Measurements from ENCODE around the gene GSTA1.
"Not testable (repeated sequence)": the region's sequence is repeated elsewhere in the genome, so short reads cannot be mapped to it uniquely, and the experiment has no call there.

The GSTA1 gene

DNA sequence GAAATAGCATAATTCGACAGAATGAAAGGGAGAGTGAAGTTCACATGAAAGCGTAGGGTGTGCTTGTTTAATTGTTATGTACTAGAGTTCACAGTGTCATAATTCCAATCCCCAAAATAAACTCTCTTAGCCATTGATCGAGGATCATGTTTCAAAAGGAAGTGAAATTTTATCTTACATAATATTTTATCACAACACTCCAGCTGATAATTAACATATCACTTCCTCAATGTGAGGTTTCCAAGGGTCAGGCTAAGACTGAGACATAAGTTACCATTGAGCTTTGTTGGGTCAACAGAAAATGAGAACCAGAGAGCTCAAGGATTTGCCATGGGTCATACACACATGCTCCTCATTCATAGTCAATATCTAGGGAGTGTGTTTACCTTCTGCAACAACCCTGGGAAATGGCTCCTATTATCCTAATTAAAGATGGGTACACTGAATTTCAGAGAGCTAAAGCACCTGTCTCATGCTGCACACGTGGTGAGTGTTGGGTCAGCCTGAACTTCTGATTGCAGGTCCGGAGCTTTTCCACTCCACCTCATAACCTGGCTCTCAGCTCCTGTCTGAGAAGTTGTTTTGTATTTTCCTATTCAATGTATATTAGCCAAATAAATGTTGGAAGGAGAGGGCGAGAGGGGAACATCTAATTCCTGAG is 43.4 kb downstream of the GSTA1 start:
- DNase-seq (ENCODE audit: low read depth): no peak
- H3K4me3 ChIP-seq (ENCODE audit: low read length): no peak overlapping the region
- TF ChIP-seq, protein P1, sequence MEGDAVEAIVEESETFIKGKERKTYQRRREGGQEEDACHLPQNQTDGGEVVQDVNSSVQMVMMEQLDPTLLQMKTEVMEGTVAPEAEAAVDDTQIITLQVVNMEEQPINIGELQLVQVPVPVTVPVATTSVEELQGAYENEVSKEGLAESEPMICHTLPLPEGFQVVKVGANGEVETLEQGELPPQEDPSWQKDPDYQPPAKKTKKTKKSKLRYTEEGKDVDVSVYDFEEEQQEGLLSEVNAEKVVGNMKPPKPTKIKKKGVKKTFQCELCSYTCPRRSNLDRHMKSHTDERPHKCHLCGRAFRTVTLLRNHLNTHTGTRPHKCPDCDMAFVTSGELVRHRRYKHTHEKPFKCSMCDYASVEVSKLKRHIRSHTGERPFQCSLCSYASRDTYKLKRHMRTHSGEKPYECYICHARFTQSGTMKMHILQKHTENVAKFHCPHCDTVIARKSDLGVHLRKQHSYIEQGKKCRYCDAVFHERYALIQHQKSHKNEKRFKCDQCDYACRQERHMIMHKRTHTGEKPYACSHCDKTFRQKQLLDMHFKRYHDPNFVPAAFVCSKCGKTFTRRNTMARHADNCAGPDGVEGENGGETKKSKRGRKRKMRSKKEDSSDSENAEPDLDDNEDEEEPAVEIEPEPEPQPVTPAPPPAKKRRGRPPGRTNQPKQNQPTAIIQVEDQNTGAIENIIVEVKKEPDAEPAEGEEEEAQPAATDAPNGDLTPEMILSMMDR (conservative IDR thresholded peaks at IDR 0.05; ENCODE audit: low read depth, low read length): no peak

DNA sequence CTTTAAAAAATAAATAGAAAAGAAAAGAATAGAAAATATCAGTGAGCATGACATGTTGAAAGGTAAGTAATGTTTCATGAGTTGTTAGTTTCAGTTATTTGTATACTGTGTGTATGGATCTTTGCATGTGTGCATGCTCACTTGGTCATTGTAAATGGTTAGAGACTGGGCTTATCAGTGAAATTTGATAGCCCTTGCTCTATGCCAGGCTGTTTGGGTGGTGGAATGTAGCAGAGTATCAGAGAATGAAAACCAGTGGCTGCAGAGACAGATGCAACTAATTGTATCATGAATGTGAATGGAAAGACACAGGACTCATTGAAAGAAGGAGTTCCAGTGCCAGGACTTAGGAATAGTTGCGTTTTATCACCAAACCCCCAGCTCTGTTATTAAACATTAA is 44.5 kb downstream of the GSTA1 start:
- DNase-seq (ENCODE audit: low read depth): no peak
- TF ChIP-seq, protein P1 (conservative IDR thresholded peaks at IDR 0.05; ENCODE audit: low read depth, low read length): no peak
- H3K4me3 ChIP-seq (ENCODE audit: low read length): no peak overlapping the region

DNA sequence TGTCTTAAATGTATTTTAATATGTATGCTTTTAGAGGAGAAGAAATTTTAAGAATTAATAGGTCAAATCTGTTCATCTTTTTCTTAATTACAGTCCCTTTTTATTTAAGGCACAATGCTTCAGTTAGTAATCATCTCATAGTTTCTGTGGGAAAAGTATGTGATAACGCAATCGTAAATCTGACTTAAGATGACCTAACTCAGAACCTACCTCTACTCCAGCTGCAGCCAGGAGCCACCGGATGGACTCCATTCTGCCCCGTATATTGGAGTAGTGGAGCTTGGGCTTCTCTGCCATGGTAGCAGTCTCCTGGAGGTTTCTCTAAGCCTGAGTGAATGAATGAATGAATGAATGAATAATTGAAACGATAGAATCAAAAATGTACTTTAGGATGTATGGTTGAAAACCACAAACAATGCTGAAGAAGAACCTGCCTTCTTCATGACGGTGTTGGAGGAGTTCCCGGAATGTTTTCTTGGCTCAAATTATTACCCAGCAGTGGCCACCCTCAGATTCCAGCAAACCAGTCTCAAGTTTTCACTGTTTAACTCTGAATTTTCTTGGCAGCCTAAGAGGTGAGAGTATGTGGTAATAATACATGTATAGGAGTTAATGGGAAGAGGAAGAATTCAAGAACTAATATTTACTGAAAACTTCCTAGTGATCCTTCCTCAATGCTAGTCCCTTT is 45.8 kb downstream of the GSTA1 start:
- not testable (repeated sequence) for H3K4me3 ChIP-seq (ENCODE audit: low read length); DNase-seq (ENCODE audit: low read depth)

DNA sequence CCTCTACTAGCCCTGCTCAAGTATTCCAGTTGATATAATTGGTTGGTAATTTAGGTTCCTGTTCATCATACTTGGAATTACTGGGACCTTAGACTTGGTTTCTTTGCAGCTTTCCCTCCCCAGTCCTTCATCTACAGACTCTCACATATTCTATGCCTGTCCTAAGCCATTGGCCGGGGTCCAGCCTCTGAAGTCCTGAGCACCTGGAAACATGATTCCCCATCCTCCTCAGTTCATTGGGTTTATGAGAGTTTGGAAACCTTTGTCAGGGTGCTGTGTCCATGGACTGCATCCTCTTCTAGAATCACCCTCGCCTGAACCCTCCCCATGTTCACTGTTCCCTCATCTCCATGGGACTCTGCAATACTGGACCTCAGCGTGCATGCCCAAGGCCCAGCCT is 49.2 kb downstream of the GSTA1 start:
- DNase-seq (ENCODE audit: low read depth): no peak
- TF ChIP-seq, protein P1 (conservative IDR thresholded peaks at IDR 0.05; ENCODE audit: low read depth, low read length): no peak
- H3K4me3 ChIP-seq (ENCODE audit: low read length): no peak overlapping the region

DNA sequence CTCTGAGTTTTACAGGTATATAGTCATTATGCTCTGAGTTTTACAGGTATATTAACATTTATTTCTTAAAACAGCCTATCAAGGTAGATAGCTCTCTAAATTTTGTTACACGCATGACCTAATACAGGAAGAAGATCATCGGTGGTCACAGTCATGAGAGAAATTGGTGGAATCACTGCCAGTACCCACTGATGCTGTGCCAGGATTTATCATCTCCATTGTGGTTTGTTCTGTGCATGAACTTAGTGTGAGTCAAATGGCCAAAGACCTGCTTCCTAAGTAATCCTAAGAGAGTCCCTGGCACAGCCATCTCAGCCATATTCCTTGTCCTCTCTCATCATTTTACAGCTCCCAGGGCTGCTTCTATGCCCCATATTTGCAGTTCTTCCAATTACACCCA is 50.5 kb downstream of the GSTA1 start:
- not testable (repeated sequence) for DNase-seq (ENCODE audit: low read depth); H3K4me3 ChIP-seq (ENCODE audit: low read length)

DNA sequence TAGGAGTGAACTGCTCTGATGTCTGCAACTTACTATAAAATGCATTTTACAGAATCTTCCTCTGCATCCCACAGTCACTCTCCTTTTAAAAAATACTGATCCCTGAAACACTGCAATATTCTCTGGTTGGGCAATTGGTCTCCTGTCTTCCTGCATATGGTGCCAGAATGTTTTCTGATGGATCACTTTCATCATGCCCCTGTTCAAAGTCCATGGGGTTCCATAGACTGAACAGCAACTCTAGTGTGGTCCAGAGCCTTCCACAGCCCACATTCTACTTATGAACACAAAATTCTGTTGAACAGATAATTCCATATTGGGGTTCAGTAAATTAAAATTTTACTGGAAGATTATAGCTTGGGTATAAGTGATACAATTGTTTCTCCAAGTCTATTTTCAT is 51.3 kb downstream of the GSTA1 start:
- no peak overlapping the region for H3K4me3 ChIP-seq (ENCODE audit: low read length)
- DNase-seq (ENCODE audit: low read depth): no peak
- TF ChIP-seq, protein P1 (conservative IDR thresholded peaks at IDR 0.05; ENCODE audit: low read depth, low read length): no peak

DNA sequence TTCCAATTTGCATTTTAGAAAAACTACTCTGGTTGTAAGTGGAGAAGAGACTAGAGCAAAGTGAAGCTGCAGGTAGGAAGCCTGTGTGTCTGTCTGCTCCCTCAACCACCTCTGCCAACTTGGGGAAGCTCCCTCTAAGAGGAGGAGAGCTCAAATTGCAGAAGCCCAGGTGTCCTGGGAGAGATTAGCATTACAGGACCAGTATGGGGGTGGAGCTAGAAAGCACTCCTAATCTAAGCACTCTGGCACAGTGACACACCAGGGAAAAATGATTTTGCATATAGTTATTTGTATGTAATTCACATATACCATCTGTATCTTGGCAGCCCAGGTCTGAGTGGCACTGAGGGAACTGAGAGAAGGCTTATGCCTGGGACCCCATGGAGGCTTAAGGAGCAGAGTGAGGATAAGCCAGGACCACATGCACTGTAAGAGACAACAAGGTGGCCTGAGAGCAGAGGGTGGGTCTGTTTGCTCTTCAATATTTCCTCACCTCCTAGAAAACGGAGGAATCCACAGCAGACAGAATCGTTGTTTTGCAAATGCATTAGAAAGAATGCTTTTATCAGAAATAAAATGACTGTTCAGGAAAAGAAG is 54.0 kb downstream of the GSTA1 start:
- H3K4me3 ChIP-seq (ENCODE audit: low read length): no peak overlapping the region
- DNase-seq (ENCODE audit: low read depth): no peak
- TF ChIP-seq, protein P1 (conservative IDR thresholded peaks at IDR 0.05; ENCODE audit: low read depth, low read length): no peak

DNA sequence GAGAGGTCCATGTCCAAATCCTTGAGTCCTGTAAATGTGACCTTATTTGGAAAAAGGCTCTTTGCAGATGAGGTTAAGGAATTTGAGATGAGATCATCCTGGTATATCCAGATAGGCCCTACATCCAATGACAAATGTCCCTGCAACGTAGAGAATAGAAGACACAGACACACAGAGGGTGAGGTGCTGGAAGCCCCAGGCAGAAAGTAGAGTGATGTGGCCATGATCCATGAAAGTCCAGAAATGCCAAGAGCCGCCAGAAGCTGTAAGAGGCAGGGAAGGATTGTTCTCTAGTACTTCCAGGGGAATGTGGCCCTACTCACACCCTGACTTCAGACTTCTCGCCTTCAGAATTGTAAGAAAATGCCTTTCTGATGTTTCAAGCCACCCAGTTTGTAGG is 56.3 kb downstream of the GSTA1 start:
- H3K4me3 ChIP-seq (ENCODE audit: low read length); DNase-seq (ENCODE audit: low read depth): not testable (repeated sequence)

All from retinal pigment epithelial cell (primary cell).